ENCODE measurements around the gene ACLY. TPM values are rescaled to one million over a fixed set of nuclear protein-coding genes. Genes with fewer than 3 reads are reported as not detected.

ACLY gene
- total RNA-seq, 2 donors from 2014 or later, result 76.3 to 81.5 TPM

DNA sequence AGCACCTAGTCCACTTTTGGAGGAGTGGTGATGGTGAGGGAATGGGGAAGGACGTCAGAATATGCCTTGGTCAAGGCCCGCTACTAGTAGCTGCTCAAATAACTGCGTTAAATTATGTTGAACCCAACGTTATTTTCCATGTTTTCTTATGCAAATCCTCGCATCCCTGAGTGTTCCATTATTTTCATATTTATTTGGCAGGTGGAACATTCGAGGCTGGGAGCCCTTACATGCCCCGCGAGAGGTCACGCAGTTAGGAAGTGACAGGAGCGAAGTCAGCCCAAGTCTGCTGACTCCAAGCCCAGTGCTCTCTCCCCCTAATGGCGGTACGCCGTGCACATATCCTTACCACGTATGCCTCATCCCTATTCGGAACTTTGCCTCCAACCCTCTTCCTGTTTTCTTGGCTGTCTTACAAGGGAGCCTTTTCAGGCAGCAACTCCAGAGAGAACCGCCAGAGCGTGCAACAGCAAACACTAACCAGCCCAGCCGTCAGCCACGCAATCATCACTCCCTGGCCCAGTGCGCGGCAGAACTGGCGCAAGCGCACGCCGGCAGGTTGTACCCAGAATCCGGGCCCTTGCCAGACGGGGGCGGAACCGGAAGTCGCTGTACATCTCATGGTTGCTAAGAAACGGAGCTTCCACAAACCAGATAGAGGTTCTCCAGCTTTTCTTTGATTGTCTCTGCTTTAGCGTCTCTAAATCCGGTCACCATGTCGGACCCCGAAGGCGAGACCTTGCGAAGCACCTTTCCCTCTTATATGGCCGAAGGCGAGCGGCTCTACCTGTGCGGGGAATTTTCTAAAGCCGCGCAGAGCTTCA, 11.5 kb upstream of the ACLY start, which contains the start of gene ODAD4:
TSS of gene ODAD4 (plus strand) at position 609 of the 824 bp plus-strand sequence. CDS start at position 716, 107 bp downstream.
- no peaks in the 10 kb centered on the region for H3K27me3 ChIP-seq (replicated peaks; ENCODE audit: insufficient read depth)
- no peaks in the 10 kb centered on the region for H3K36me3 ChIP-seq
- peak; percentile 92 for DNase-seq (ENCODE audit: low spot score)
- peak within 1 kb of the TSS; percentile 75 for H3K4me3 ChIP-seq
- peak within 1 kb of the TSS; percentile 77 to 83 for H3K27ac ChIP-seq
- peak; percentile 66 for TF ChIP-seq CTCF (IDR thresholded peaks at IDR 0.05)
- ATAC-seq (ENCODE audit: insufficient number of reproducible peaks, low FRiP score, low read depth), result peak; percentile 90
- peaks cover 0 to 8% of the 10 kb centered on the region in 2 donors for H3K4me1 ChIP-seq (ENCODE audit: control insufficient read depth in 1 of 2, low read depth in 2 of 2)
- H3K9me3 ChIP-seq, result no peaks in the 10 kb centered on the region

GRCh38 chr17:41928693-41929251, 10.0 kb upstream of the ACLY start:
- H3K36me3 ChIP-seq, result no peaks in the 10 kb centered on the region
- no peak overlapping the region for H3K27ac ChIP-seq
- H3K4me1 ChIP-seq (ENCODE audit: control insufficient read depth in 1 of 2, low read depth in 2 of 2), result peaks cover 0 to 8% of the 10 kb centered on the region in 2 donors
- no peak for ATAC-seq (ENCODE audit: insufficient number of reproducible peaks, low FRiP score, low read depth)
- H3K27me3 ChIP-seq (replicated peaks; ENCODE audit: insufficient read depth), result no peaks in the 10 kb centered on the region
- no peak for DNase-seq (ENCODE audit: low spot score)
- H3K9me3 ChIP-seq, result no peaks in the 10 kb centered on the region
- H3K4me3 ChIP-seq, result no peak overlapping the region
- TF ChIP-seq CTCF (IDR thresholded peaks at IDR 0.05), result no peak

DNA sequence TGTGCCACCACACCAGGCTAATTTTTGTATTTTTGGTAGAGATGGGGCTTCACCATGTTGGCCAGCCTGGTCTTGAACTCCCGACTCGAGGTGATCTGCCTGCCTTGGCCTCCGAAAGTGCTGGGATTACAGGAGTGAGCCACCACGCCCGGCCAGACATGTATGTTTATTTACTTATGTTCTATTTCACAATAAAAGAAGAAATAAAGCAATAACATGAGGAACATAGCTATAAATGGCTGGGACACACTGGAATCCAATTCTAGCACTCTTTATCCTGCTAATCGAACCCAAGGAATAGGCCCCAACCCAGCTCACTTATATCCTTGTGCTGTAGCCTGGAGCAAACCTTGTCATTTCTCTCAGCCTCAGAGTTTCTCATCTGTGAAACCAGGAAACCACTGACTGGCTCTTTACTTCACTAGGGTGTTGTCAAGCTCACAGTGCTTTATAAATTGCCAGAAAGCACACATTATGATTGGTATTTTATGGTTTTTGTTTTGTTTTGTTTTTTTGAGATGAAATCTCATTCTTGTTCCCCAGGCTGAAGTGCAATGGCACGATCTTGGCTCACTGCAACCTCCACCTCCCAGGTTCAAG, 7.3 kb upstream of the ACLY start:
- TF ChIP-seq CTCF (IDR thresholded peaks at IDR 0.05), result no peak
- DNase-seq (ENCODE audit: low spot score) (no peak), ATAC-seq (ENCODE audit: insufficient number of reproducible peaks, low FRiP score, low read depth) (no peak)
- H3K27ac ChIP-seq, result no peak overlapping the region
- H3K4me3 ChIP-seq, result no peak overlapping the region
- no peaks in the 10 kb centered on the region for H3K9me3 ChIP-seq
- H3K36me3 ChIP-seq, result no peaks in the 10 kb centered on the region
- H3K4me1 ChIP-seq (ENCODE audit: control insufficient read depth in 1 of 2, low read depth in 2 of 2), result peaks cover 0 to 8% of the 10 kb centered on the region in 2 donors
- no peaks in the 10 kb centered on the region for H3K27me3 ChIP-seq (replicated peaks; ENCODE audit: insufficient read depth)

DNA sequence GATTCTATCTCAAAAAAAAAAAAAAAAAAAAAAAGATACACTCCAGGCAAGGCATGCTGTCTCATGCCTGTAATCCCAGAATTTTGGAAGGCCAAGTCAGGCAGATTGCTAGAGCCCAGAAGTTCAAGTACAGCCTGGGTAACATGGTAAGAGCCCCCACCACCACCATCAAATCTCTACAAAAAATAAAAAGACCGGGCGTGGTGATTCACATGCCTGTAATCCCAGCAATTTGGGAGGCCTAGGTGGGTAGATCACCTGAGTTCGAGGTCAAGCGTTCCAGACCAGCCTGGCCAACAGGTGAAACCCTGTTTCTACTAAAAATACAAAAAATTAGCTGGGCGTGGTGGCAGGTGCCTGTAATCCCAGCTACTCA, 1.8 kb upstream of the ACLY start:
- H3K9me3 ChIP-seq, result no peaks in the 10 kb centered on the region
- no peak overlapping the region for H3K27ac ChIP-seq
- H3K4me3 ChIP-seq, result no peak overlapping the region
- TF ChIP-seq CTCF (IDR thresholded peaks at IDR 0.05), result no peak
- DNase-seq (ENCODE audit: low spot score) (no peak), ATAC-seq (ENCODE audit: insufficient number of reproducible peaks, low FRiP score, low read depth) (no peak)
- no peaks in the 10 kb centered on the region for H3K36me3 ChIP-seq
- no peaks in the 10 kb centered on the region for H3K27me3 ChIP-seq (replicated peaks; ENCODE audit: insufficient read depth)
- peaks cover 6 to 20% of the 10 kb centered on the region in 2 donors for H3K4me1 ChIP-seq (ENCODE audit: control insufficient read depth in 1 of 2, low read depth in 2 of 2)

All from thoracic aorta (tissue), 2 donors.